H1 (cell line): ENCODE data around the gene GRK7. TPM values are rescaled to one million over a fixed set of nuclear protein-coding genes. Genes with fewer than 3 reads are reported as not detected.

Experiments
- CTCF ChIA-PET: fragments of 300-600 bp; sonication (Branson Sonifier 250); formaldehyde crosslinking; loops from one replicate; lab custom pipeline; 2021; ENCODE audit not compliant: partially characterized antibody; lab: Charles Lee
- POLR2A ChIA-PET: fragments of 300-600 bp; sonication (Branson Sonifier 250); formaldehyde crosslinking; loops from one replicate; lab custom pipeline; 2021; ENCODE audit warnings: inconsistent platforms; ENCODE audit not compliant: partially characterized antibody; lab: Charles Lee
- DNase-seq, 2 experiments: peaks; one replicate each; pipeline versions ENCODE4 v3.0.0 to v3.0.0-alpha.2; 2010 to 2022; ENCODE audit warnings: low spot score in 2 of 2, low read depth in 1 of 2, mixed read lengths in 1 of 2
- FAIRE-seq: peaks from 2 replicates; lab custom pipeline; 2011; peaks lifted over from hg19 to GRCh38; lab: Jason Lieb, UNC
- H2AFZ ChIP-seq: 2 replicates; pipeline ENCODE4 v1.8.1; 2012; ENCODE audit warnings: low read length, inconsistent platforms
- H2AK5ac ChIP-seq: 2 replicates; pipeline ENCODE4 v1.6.1; 2013; ENCODE audit warnings: low read depth, low read length
- H2BK120ac ChIP-seq: replicated peaks from 2 replicates; pipeline ENCODE3; 2013; ENCODE audit warnings: low read depth, low read length, inconsistent platforms
- H2BK12ac ChIP-seq: 2 replicates; pipeline ENCODE4 v1.6.1; 2013; ENCODE audit warnings: low read depth, low read length
- H2BK15ac ChIP-seq: 2 replicates; pipeline ENCODE4 v1.6.1; 2013; ENCODE audit warnings: low read length
- H2BK20ac ChIP-seq: 2 replicates; pipeline ENCODE4 v1.6.1; 2013; ENCODE audit warnings: low read length
- H2BK5ac ChIP-seq: 2 replicates; pipeline ENCODE4 v1.6.1; 2013; ENCODE audit warnings: low read depth, low read length
- H3K14ac ChIP-seq: 2 replicates; pipeline ENCODE4 v1.6.1; 2013; ENCODE audit warnings: inconsistent platforms; ENCODE audit not compliant: insufficient read length
- H3K18ac ChIP-seq: 2 replicates; pipeline ENCODE4 v1.6.1; 2013; ENCODE audit warnings: low read length; ENCODE audit errors: extremely low read depth
- H3K23ac ChIP-seq: 2 replicates; pipeline ENCODE4 v1.6.1; 2013; ENCODE audit warnings: inconsistent platforms; ENCODE audit not compliant: insufficient read length
- H3K23me2 ChIP-seq: 2 replicates; pipeline ENCODE4 v1.6.1; 2013; ENCODE audit warnings: low read depth, low read length
- H3K27ac ChIP-seq: 2 replicates; pipeline ENCODE4 v1.6.1; 2011; ENCODE audit warnings: low read depth, low read length, inconsistent platforms
- H3K27me3 ChIP-seq, 4 experiments: replicated peaks in 1 of 4; 1 replicate in 1 of 4; 2 replicates in 3 of 4; pipeline versions ENCODE4 v1.6.1 to v1.8.1; 2011 to 2013; ENCODE audit warnings: low read length in 3 of 4, mild to moderate bottlenecking in 3 of 4, inconsistent platforms in 2 of 4, mixed read lengths in 2 of 4, moderate library complexity in 1 of 4; ENCODE audit not compliant: control insufficient read depth in 3 of 4, insufficient read depth in 3 of 4; ENCODE audit errors: extremely low read depth in 1 of 4
- H3K36me3 ChIP-seq, 4 experiments: 2 replicates each; pipeline versions ENCODE4 v1.6.1 to v1.8.1; 2011 to 2013; ENCODE audit warnings: mild to moderate bottlenecking in 4 of 4, low read length in 3 of 4, moderate library complexity in 2 of 4, control low read depth in 1 of 4, inconsistent platforms in 1 of 4; ENCODE audit not compliant: insufficient read depth in 4 of 4, control insufficient read depth in 2 of 4
- H3K4ac ChIP-seq: replicated peaks from 2 replicates; pipeline ENCODE3; 2013; ENCODE audit warnings: low read length, low read depth, mixed read lengths, inconsistent platforms; ENCODE audit not compliant: insufficient read length
- H3K4me1 ChIP-seq, 4 experiments: replicated peaks in 1 of 4; 1 replicate in 1 of 4; 2 replicates in 3 of 4; pipeline versions ENCODE4 v1.6.1 to v1.8.1; 2011 to 2013; ENCODE audit warnings: low read length in 3 of 4, inconsistent platforms in 2 of 4, mixed read lengths in 1 of 4; ENCODE audit not compliant: insufficient read depth in 4 of 4, control insufficient read depth in 3 of 4
- H3K4me2 ChIP-seq, 2 experiments: 2 replicates each; pipeline versions ENCODE4 v1.6.1 to v1.8.1; 2011 to 2013; ENCODE audit warnings: low read depth in 2 of 2, low read length in 2 of 2, control low read depth in 1 of 2, inconsistent platforms in 1 of 2, mild to moderate bottlenecking in 1 of 2; ENCODE audit not compliant: insufficient read depth in 1 of 2
- H3K4me3 ChIP-seq, 4 experiments: fragments of 200-600, 300-600 bp in 1 of 4; sonication (generic), shearing (Covaris generic), sonication (Bioruptor Twin) in 1 of 4; 2 replicates each; pipeline versions ENCODE4 v1.5.1 to v1.8.1; 2011 to 2016; ENCODE audit warnings: low read length in 4 of 4, low read depth in 3 of 4, control low read depth in 2 of 4, inconsistent platforms in 2 of 4, mild to moderate bottlenecking in 2 of 4, mixed read lengths in 1 of 4, moderate library complexity in 1 of 4; ENCODE audit not compliant: insufficient read depth in 2 of 4; ENCODE audit errors: extremely low read depth in 1 of 4
- H3K56ac ChIP-seq: replicated peaks from 2 replicates; pipeline ENCODE3; 2013; ENCODE audit warnings: low read depth, mild to moderate bottlenecking, mixed read lengths, low read length, inconsistent platforms; ENCODE audit not compliant: insufficient read length
- H3K79me1 ChIP-seq: 2 replicates; pipeline ENCODE4 v1.6.1; 2013; ENCODE audit warnings: low read depth, low read length, control low read depth
- H3K79me2 ChIP-seq, 2 experiments: 2 replicates each; pipeline versions ENCODE4 v1.6.1 to v1.8.1; 2012 to 2013; ENCODE audit warnings: low read length in 2 of 2, mild to moderate bottlenecking in 2 of 2, inconsistent platforms in 1 of 2; ENCODE audit not compliant: insufficient read depth in 2 of 2, control insufficient read depth in 1 of 2
- H3K9ac ChIP-seq, 4 experiments: replicated peaks in 1 of 4; 1 replicate in 1 of 4; 2 replicates in 3 of 4; pipeline versions ENCODE4 v1.6.1 to v1.8.1; 2011 to 2013; ENCODE audit warnings: low read depth in 3 of 4, low read length in 3 of 4, control low read depth in 2 of 4, mild to moderate bottlenecking in 2 of 4, moderate library complexity in 2 of 4, inconsistent platforms in 1 of 4; ENCODE audit errors: extremely low read depth in 1 of 4
- H3K9me3 ChIP-seq, 2 experiments: 2 replicates each; pipeline versions ENCODE4 v1.6.1 to v1.8.1; 2012 to 2013; ENCODE audit warnings: mild to moderate bottlenecking in 2 of 2, moderate library complexity in 2 of 2, control low read depth in 1 of 2, inconsistent platforms in 1 of 2, low read depth in 1 of 2, low read length in 1 of 2, mixed read lengths in 1 of 2; ENCODE audit not compliant: insufficient read depth in 2 of 2
- H4K20me1 ChIP-seq, 2 experiments: replicated peaks in 1 of 2; 2 replicates each; pipeline versions ENCODE3 to v1.8.1; 2011 to 2013; ENCODE audit warnings: inconsistent platforms in 2 of 2, low read length in 2 of 2, mild to moderate bottlenecking in 1 of 2; ENCODE audit not compliant: insufficient read depth in 2 of 2, control insufficient read depth in 1 of 2
- H4K5ac ChIP-seq: 2 replicates; pipeline ENCODE4 v1.6.1; 2013; ENCODE audit warnings: low read length, low read depth, mixed read lengths, inconsistent platforms; ENCODE audit not compliant: insufficient read length
- H4K8ac ChIP-seq: 2 replicates; pipeline ENCODE4 v1.8.0; 2013; ENCODE audit warnings: mild to moderate bottlenecking, moderate library complexity, low read length, inconsistent platforms; ENCODE audit not compliant: insufficient read depth; ENCODE audit errors: extremely low read depth
- H4K91ac ChIP-seq: replicated peaks from 2 replicates; pipeline ENCODE3; 2013; ENCODE audit warnings: low read length, mixed read lengths, inconsistent platforms; ENCODE audit not compliant: insufficient read length
- TAF1 ChIP-seq: IDR thresholded peaks from 2 replicates; pipeline ENCODE4 v1.6.1; 2011; ENCODE audit warnings: mild to moderate bottlenecking, low read depth, low read length
- WGBS, 2 experiments: shearing (Covaris generic) in 1 of 2; methylation state at CpG; one replicate each; pipeline versions ENCODE4 v1.1.6 to v1.1.7; 2013 to 2015; ENCODE audit warnings: low lambda C conversion rate in 2 of 2, mixed read lengths in 2 of 2, inconsistent platforms in 1 of 2, low coverage in 1 of 2, missing lambda C conversion rate in 1 of 2; ENCODE audit not compliant: insufficient replicate concordance in 2 of 2, insufficient coverage in 1 of 2, insufficient read length in 1 of 2; ENCODE audit errors: extremely low coverage in 1 of 2, missing lambda C conversion rate in 1 of 2; 5-methylcytosine and 5-hydroxymethylcytosine counted together
- polyA plus RNA-seq, 7 experiments: library from polyadenylated mRNA; depleted of rRNA in 3 of 7; stranded (reverse) in 5 of 7; unstranded in 2 of 7; fragments of >200 nt in 5 of 7; fragments of 200-250 nt in 2 of 7; gene quantifications; 1 replicate in 5 of 7; 2 replicates in 1 of 7; 4 replicates in 1 of 7; pipeline versions ENCODE4 v1.2.1 to v1.2.3, GENCODE V29; 2011 to 2013; ENCODE audit warnings: missing spikeins in 2 of 7, mixed read lengths in 2 of 7
- total RNA-seq: library from RNA; stranded (reverse); fragmentation: NEBNext Ultra II Directional; extraction: Animal tissue kit (Norgen Biotek cat#: 25700); gene quantifications from 2 replicates; pipeline ENCODE4 v1.2.1, GENCODE V29; 2021

The GRK7 gene
- total and polyA plus RNA-seq, 2 of the 8 experiments (the other 6 are each of a cell fraction or from before 2014, with no cell fraction given): not detected

DNA sequence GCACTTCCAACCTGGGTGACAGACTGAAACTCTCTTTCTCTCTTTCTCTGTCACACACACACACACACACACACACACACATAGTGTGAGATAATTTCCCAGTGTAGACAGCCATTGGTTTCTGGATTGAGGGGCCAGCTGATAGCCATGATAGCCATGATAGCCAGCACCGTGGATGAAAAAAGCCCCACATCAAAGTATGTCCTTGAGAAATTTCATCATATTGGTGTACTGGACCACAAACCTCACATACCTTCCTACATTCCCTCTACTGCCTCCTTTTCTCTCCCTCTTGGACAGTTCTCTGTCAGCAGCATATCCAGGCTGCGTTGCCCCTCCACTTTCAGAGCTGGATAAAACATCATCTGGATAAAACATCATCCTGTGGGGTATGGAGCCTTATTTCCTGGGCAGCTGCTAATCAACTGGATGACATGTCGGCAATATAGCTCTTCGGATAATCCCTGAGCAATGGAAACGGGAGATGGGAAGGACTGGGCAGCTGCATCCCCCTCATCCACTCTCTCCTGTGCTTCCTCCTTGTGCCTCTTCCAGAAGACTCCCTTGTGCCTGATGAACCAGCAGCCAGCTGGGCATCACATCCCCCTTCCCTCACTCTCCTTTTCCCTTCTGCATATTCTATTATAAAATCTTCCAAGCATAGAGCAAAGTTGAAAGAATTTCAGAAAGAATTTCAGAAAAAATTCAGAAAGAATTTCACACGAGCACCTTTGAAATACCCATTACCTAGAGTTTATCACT is 39.3 kb downstream of the GRK7 start:
- Histone ChIP-seq H2BK5ac (no peak overlapping the region), H4K91ac (peak overlapping the region; percentile 40), H3K14ac (no peak overlapping the region), H4K5ac (no peak overlapping the region), H3K4me2 (no peak overlapping the region), H2BK12ac (no peak overlapping the region), H3K79me1 (no peaks in the 10 kb centered on the region), H2AFZ (no peak overlapping the region), H2AK5ac (no peak overlapping the region), H3K27ac (no peak overlapping the region), H3K27me3 (peaks cover 0 to 6% (median 5%) of the 10 kb centered on the region in 4 experiments; a peak in 4 of 7 replicates), H4K8ac (no peak overlapping the region), H3K36me3 (no peaks in the 10 kb centered on the region; a peak in 1 of 8 replicates), H2BK20ac (no peak overlapping the region), H3K9me3 (peaks cover 0 to 2% of the 10 kb centered on the region in 2 experiments; a peak in 1 of 4 replicates), H3K4me3 (no peak overlapping the region), H2BK15ac (no peak overlapping the region), H3K23me2 (peaks cover 8% of the 10 kb centered on the region; the same call in 1 of the 2 replicates), H3K23ac (no peak overlapping the region), H2BK120ac (no peak overlapping the region), H3K56ac (no peak overlapping the region), H3K9ac (no peak overlapping the region), H3K18ac (no peak overlapping the region), H3K4ac (no peak overlapping the region), H3K4me1 (peaks cover 7 to 13% (median 8%) of the 10 kb centered on the region in 4 experiments), H3K79me2 (peaks cover 0 to 4% of the 10 kb centered on the region in 2 experiments; a peak in 2 of 4 replicates), H4K20me1 (peaks cover 0 to 6% of the 10 kb centered on the region in 2 experiments)
- CTCF ChIA-PET: interaction anchor here (0.7 to 3.1 kb wide), 5 partner anchors 9 to 59 kb away, joined by 3 to 13 read pairs (median 4); no protein-coding TSS in a partner anchor
- POLR2A ChIA-PET: no interaction called here
- whole genome bisulfite sequencing, 2 experiments: 81% methylated on average over 6 of the region's 6 CpGs; no CpG with 5 or more reads in 1 of the 2 experiments
- no peak for TF ChIP-seq TAF1
- DNase-seq (no peak), FAIRE-seq (no peak)
